MM.1S (cell line): Measurements from ENCODE around the gene RAMP3.
"Not testable (repeated sequence)": the region's sequence is repeated elsewhere in the genome, so short reads cannot be mapped to it uniquely, and the experiment has no call there.

Experiments used
- DNase-seq: peaks from one replicate; pipeline ENCODE4 v3.0.0-alpha.2; 2015
- H2AFZ ChIP-seq: fragments of 300-600 bp; sonication (generic); 2 replicates; pipeline ENCODE4 v1.6.0; 2016; ENCODE audit warnings: antibody characterized with exemption, low read length
- H3F3A ChIP-seq: fragments of 300-600 bp; sonication (generic); 2 replicates; pipeline ENCODE4 v1.6.1; 2016; ENCODE audit warnings: mild to moderate bottlenecking, antibody characterized with exemption, low read length, moderate library complexity, mixed read lengths; ENCODE audit not compliant: insufficient read depth
- H3K27ac ChIP-seq: fragments of 300-600 bp; sonication (generic); 2 replicates; pipeline ENCODE4 v1.5.1; 2016; ENCODE audit warnings: mild to moderate bottlenecking, low read length
- H3K27me3 ChIP-seq: fragments of 300-600 bp; sonication (generic); replicated peaks from 2 replicates; pipeline ENCODE4 v1.6.0; 2016; ENCODE audit warnings: low read length; ENCODE audit not compliant: insufficient read depth
- H3K36me3 ChIP-seq: fragments of 300-600 bp; sonication (generic); replicated peaks from 2 replicates; pipeline ENCODE4 v1.6.1; 2016; ENCODE audit warnings: mild to moderate bottlenecking, low read length, mixed read lengths; ENCODE audit not compliant: insufficient read depth
- H3K4me1 ChIP-seq: fragments of 300-600 bp; sonication (generic); 2 replicates; pipeline ENCODE4 v1.6.1; 2016; ENCODE audit warnings: low read length, mixed read lengths
- H3K4me2 ChIP-seq: fragments of 300-600 bp; sonication (generic); 2 replicates; pipeline ENCODE4 v1.6.0; 2016; ENCODE audit warnings: low read depth, low read length
- H3K4me3 ChIP-seq: fragments of 300-600 bp; sonication (generic); 2 replicates; pipeline ENCODE4 v1.5.1; 2016; ENCODE audit warnings: low read length, mixed read lengths
- H3K79me2 ChIP-seq: fragments of 300-600 bp; sonication (generic); 2 replicates; pipeline ENCODE4 v1.6.1; 2016; ENCODE audit warnings: mixed run types, low read length, mixed read lengths
- H3K9ac ChIP-seq: fragments of 300-600 bp; sonication (generic); 2 replicates; pipeline ENCODE4 v1.6.1; 2016; ENCODE audit warnings: low read length, mixed read lengths
- H3K9me2 ChIP-seq: fragments of 300-600 bp; sonication (generic); replicated peaks from 2 replicates; pipeline ENCODE4 v1.6.1; 2016; ENCODE audit warnings: mild to moderate bottlenecking, low read length, mixed read lengths; ENCODE audit not compliant: insufficient read depth
- H3K9me3 ChIP-seq: fragments of 300-600 bp; sonication (generic); replicated peaks from 2 replicates; pipeline ENCODE4 v1.6.1; 2016; ENCODE audit warnings: mild to moderate bottlenecking, low read length, mixed read lengths; ENCODE audit not compliant: insufficient read depth
- H4K20me1 ChIP-seq: fragments of 300-600 bp; sonication (generic); 2 replicates; pipeline ENCODE4 v1.6.1; 2016; ENCODE audit warnings: mild to moderate bottlenecking, low read length, moderate library complexity, mixed read lengths; ENCODE audit not compliant: insufficient read depth
- EZH2 ChIP-seq: fragments of 300-600 bp; sonication (generic); optimal IDR thresholded peaks from 2 replicates; pipeline ENCODE3; 2017; ENCODE audit warnings: low read depth, mild to moderate bottlenecking, antibody characterized with exemption, low read length, mixed read lengths
- EZH2phosphoT487 ChIP-seq: fragments of 300-600 bp; sonication (generic); IDR thresholded peaks from 2 replicates; pipeline ENCODE4 v1.6.1; 2018; ENCODE audit warnings: antibody characterized with exemption, low read length
- TF ChIP-seq, protein P1 (sequence below): fragments of 300-600 bp; sonication (generic); IDR thresholded peaks from 2 replicates; pipeline ENCODE4 v1.5.1; 2016; ENCODE audit warnings: antibody characterized with exemption, low read length, mixed read lengths

Gene RAMP3

DNA sequence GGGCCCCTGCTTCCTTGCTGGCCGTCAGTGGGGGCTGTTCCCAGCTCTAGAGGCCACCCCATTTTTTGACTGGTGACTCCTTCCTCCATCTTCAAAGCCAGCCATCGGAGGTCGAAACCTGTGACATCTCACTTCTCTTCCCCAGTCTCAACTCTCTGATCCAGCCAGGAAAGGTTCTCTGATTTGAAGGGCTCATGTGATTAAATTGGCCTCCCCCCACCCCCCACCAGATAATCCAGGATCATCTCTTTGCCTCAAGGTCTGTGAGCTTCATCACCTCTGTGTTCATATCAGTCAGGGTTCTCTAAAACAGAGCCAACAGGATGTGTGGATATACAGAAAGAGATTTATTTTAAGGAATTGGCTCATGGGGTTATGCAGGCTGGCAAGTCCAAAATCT is 5.6 kb upstream of the RAMP3 start:
- no peaks in the 10 kb centered on the region for H3F3A ChIP-seq
- H3K9me3 ChIP-seq = no peaks in the 10 kb centered on the region
- TF ChIP-seq EZH2phosphoT487 (no peak), EZH2 (no peak)
- TF ChIP-seq, protein P1, sequence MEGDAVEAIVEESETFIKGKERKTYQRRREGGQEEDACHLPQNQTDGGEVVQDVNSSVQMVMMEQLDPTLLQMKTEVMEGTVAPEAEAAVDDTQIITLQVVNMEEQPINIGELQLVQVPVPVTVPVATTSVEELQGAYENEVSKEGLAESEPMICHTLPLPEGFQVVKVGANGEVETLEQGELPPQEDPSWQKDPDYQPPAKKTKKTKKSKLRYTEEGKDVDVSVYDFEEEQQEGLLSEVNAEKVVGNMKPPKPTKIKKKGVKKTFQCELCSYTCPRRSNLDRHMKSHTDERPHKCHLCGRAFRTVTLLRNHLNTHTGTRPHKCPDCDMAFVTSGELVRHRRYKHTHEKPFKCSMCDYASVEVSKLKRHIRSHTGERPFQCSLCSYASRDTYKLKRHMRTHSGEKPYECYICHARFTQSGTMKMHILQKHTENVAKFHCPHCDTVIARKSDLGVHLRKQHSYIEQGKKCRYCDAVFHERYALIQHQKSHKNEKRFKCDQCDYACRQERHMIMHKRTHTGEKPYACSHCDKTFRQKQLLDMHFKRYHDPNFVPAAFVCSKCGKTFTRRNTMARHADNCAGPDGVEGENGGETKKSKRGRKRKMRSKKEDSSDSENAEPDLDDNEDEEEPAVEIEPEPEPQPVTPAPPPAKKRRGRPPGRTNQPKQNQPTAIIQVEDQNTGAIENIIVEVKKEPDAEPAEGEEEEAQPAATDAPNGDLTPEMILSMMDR = no peak
- no peaks in the 10 kb centered on the region for H3K27me3 ChIP-seq
- H3K4me2 ChIP-seq = no peak overlapping the region
- H3K9ac ChIP-seq = no peak overlapping the region
- no peaks in the 10 kb centered on the region for H4K20me1 ChIP-seq
- no peak overlapping the region for H2AFZ ChIP-seq
- no peak overlapping the region for H3K27ac ChIP-seq
- no peaks in the 10 kb centered on the region for H3K36me3 ChIP-seq
- no peaks in the 10 kb centered on the region for H3K79me2 ChIP-seq
- no peaks in the 10 kb centered on the region for H3K4me1 ChIP-seq
- no peak for DNase-seq
- no peak overlapping the region for H3K4me3 ChIP-seq
- H3K9me2 ChIP-seq = no peaks in the 10 kb centered on the region

GRCh38 chr7:45153233-45153632 is 4.4 kb upstream of the RAMP3 start:
- no peak overlapping the region for H3K27ac ChIP-seq
- TF ChIP-seq, protein P1 = no peak
- TF ChIP-seq EZH2phosphoT487 (no peak), EZH2 (no peak)
- no peaks in the 10 kb centered on the region for H4K20me1 ChIP-seq
- no peaks in the 10 kb centered on the region for H3F3A ChIP-seq
- no peaks in the 10 kb centered on the region for H3K27me3 ChIP-seq
- no peak overlapping the region for H3K4me2 ChIP-seq
- H3K9me2 ChIP-seq = no peaks in the 10 kb centered on the region
- no peaks in the 10 kb centered on the region for H3K9me3 ChIP-seq
- no peak for DNase-seq
- no peaks in the 10 kb centered on the region for H3K36me3 ChIP-seq
- no peak overlapping the region for H2AFZ ChIP-seq
- no peak overlapping the region for H3K9ac ChIP-seq
- H3K4me3 ChIP-seq = no peak overlapping the region
- H3K79me2 ChIP-seq = no peaks in the 10 kb centered on the region
- H3K4me1 ChIP-seq = no peaks in the 10 kb centered on the region

- H2AFZ ChIP-seq, H3K27ac ChIP-seq, H3K9ac ChIP-seq, H3K27me3 ChIP-seq, H3F3A ChIP-seq, H3K4me2 ChIP-seq, H4K20me1 ChIP-seq, DNase-seq, H3K4me1 ChIP-seq, H3K9me2 ChIP-seq, H3K79me2 ChIP-seq, H3K9me3 ChIP-seq, H3K4me3 ChIP-seq, H3K36me3 ChIP-seq: not testable (repeated sequence)
These were observed 3.7 kb upstream of the RAMP3 start for GRCh38 chr7:45153861-45154260.

- DNase-seq = no peak
- Histone ChIP-seq H4K20me1 (no peaks in the 10 kb centered on the region), H3K27ac (no peak overlapping the region), H3K9me2 (no peaks in the 10 kb centered on the region), H3F3A (no peaks in the 10 kb centered on the region), H3K27me3 (no peaks in the 10 kb centered on the region), H3K4me2 (no peak overlapping the region), H3K9me3 (no peaks in the 10 kb centered on the region), H3K36me3 (no peaks in the 10 kb centered on the region), H3K4me3 (no peak overlapping the region), H2AFZ (no peak overlapping the region), H3K79me2 (no peaks in the 10 kb centered on the region), H3K4me1 (no peaks in the 10 kb centered on the region), H3K9ac (no peak overlapping the region)
- no peak for TF ChIP-seq EZH2phosphoT487
- TF ChIP-seq EZH2 = no peak
- TF ChIP-seq, protein P1 = no peak
These were observed 2.2 kb upstream of the RAMP3 start for GRCh38 chr7:45155357-45155900.
